M059J (cell line): Measurements from ENCODE around the gene PGM2L1. TPM values are rescaled to one million over a fixed set of nuclear protein-coding genes. Genes with fewer than 3 reads are reported as not detected.
"Not testable (repeated sequence)": the region's sequence is repeated elsewhere in the genome, so short reads cannot be mapped to it uniquely, and the experiment has no call there.

Source experiments
- DNase-seq: peaks from one replicate; pipeline ENCODE4 v3.0.0-alpha.2; 2012; ENCODE audit warnings: low read depth
- total RNA-seq: library from RNA; depleted of rRNA; stranded (reverse); fragments of >200 nt; shearing (Covaris generic); gene quantifications from 2 replicates; pipeline ENCODE4 v1.2.3, GENCODE V29; 2014

The PGM2L1 gene
- total RNA-seq, 1 experiment from 2014 or later = 11.9 TPM

DNA sequence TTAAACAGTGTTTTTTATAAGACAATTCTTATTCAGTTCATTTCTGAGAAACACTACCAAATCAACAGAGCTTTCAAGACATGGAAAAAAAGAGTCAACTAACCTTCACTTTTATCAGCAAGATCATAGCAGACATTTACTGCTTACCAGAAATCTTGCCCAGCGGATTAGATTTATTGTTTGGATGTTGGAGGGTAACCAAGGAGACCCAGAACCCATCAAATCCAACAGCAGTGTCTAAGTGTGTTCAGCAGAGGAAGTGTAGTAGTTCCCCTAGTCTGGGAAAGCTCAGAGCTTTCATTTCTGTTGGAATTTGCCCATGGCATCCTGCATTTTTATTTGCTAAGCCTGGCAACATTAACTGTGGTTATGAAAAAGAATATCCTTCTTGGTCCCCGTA, 2.4 kb upstream of the PGM2L1 start:
- DNase-seq = peak; percentile 74

- DNase-seq = peak; percentile 78
Measured at GRCh38 chr11:74397501-74398243, 561 bp downstream of the PGM2L1 start.

DNA sequence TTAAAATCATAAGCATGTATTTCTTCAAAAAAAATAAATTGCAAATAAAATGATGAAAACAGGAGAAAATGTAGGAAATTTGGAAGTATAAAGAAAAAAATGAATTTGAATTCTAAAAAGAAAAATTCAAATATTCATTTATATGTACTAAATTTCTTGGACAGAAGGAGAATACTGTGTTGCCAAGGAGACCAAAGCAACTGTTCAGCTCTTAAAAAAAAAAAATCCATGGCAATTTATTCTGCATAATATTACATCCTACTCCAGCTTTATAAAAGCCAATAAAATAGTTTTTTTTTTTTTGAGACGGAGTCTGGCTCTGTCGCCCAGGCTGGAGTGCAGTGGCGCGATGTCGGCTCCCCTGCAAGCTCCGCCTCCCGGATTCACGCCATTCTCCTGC, 6.0 kb downstream of the PGM2L1 start:
- no peak for DNase-seq

DNA sequence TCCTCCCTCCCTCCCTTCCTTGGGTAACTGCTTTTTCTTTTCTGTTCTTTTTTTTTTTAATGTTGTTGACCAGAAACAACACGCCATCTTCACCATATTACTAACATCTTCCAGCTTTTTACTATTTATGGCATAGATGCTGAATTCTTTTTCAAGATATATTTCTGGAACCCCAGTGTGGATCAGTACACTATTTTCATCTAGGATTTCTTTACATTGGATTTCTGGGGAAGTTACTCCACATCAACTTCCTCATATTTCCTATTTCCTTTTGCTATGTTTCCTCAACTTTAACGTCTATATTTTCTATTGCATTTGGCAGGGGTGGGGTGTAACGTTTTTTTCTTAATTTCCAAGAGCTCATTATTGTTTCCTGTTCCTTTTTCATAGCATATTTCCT, 7.0 kb downstream of the PGM2L1 start:
- no peak for DNase-seq

- no peak for DNase-seq
Measured at GRCh38 chr11:74390697-74391096, 7.5 kb downstream of the PGM2L1 start.

DNA sequence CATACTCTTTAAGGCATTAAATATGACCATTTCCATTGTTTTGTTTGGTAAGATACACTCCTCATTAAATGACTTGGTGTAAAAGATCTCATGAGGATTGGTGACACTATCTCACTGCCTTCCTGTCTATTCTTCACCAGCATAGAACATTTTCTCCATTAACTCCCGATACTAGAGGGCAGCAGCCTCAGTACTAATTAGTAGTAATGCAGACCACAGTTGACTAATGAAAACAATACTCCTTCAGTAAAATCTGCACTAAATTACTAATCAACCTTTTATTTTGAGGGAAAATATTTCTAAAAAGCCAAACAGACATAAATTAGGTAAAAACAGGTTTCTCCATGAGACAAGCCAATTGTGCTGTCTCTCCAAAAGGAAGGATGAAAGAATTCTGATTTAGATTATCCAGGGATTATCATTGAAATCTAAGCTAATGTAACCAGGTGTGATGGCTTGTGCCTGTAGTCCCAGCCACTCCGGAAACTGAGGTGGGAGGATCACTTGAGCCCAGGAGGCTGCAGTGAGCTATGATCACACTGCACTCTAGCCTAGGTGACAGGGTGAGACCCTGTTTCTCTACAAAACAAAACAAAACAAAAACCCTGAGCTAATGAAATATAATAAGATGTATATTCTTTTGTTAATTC, 9.4 kb downstream of the PGM2L1 start:
- peak; percentile 74 for DNase-seq

DNA sequence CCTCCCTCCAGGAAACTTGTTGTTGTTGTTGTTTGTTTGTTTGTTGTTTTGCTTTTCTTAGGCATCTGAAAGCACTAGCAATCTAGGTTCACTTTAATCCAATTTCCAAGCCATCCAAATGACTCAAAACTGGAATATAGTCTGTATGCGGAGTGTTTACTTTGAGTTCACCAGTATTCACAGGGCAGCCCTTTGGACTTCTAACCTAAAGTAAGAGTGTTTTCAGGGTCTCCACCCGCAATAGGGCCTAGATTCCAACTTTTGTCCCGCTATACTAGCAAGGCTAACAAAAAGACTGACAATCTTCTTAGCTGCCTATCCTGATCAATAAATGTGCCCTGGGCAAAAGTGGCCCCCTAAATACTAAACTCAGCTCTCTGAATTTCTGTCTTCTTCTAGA, 13.6 kb downstream of the PGM2L1 start:
- no peak for DNase-seq

- DNase-seq = peak; percentile 67
Measured at GRCh38 chr11:74380746-74381439, 17.3 kb downstream of the PGM2L1 start.

DNA sequence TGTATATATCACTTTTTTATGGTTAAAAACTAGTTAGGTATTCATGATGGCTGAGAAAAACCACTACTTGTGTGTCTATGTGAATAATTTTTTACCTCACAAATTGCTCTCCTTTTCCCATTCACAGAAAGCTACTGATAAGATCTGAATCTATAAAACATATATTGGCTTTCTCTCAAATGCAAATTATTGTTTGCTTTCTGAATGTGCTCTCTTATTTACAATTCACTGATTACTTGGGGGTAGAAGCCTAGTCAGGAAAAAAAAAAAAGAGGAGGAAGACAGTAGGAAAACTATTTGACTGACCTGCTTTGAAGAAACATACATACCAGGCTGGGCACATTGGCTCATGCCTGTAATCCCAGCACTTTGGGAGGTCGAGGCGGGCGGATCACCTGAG, 20.5 kb downstream of the PGM2L1 start:
- no peak for DNase-seq

GRCh38 chr11:74373382-74373781, 24.9 kb downstream of the PGM2L1 start:
- no peak for DNase-seq

- peak; percentile 94 for DNase-seq
Measured at GRCh38 chr11:74371269-74372052, 26.8 kb downstream of the PGM2L1 start.

- no peak for DNase-seq
Measured at GRCh38 chr11:74370123-74370522, 28.1 kb downstream of the PGM2L1 start.

GRCh38 chr11:74367881-74368280, 30.4 kb downstream of the PGM2L1 start:
- DNase-seq = no peak

- peak; percentile 77 for DNase-seq
Measured at GRCh38 chr11:74366576-74366975, 31.7 kb downstream of the PGM2L1 start.

- not testable (repeated sequence) for DNase-seq
Measured at GRCh38 chr11:74365805-74366204, 32.4 kb downstream of the PGM2L1 start.

DNA sequence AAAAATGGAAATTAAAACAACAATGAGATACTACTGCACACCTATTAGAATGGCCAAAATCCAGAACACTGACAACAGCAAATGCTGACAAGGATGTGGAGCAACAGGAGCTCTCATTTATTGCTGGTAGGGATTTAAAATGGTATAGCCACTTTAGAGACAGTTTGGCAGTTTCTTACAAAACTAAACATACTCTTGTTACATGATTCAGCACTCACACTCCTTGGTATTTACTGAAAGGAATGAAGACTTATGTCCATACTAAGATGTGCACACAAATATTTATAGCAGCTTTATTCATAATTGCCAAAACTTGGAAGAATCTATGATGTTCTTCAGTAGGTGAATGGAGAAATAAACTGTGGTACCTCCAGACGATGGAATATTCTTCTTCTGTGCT, 40.8 kb downstream of the PGM2L1 start:
- no peak for DNase-seq

- no peak for DNase-seq
Measured at GRCh38 chr11:74355626-74356025, 42.6 kb downstream of the PGM2L1 start.

DNA sequence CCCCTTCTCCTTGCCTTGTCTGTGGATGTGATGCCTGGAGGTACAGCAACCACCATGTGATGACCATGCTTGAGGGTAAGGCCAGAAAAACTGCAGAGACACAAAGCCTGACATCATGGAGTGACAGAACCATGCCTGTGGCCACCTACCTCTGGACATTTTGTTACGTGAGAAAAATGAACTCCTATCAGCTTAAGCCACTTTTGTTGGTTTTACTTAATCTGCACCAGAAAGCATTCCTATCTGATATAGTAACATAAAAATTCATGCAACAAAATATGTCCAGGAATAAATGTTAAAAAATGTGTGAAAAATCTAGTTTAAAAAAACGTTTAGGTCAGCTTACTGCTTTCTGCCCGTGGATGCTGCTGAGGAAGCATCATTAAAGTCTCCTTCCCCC, 44.2 kb downstream of the PGM2L1 start:
- no peak for DNase-seq

DNA sequence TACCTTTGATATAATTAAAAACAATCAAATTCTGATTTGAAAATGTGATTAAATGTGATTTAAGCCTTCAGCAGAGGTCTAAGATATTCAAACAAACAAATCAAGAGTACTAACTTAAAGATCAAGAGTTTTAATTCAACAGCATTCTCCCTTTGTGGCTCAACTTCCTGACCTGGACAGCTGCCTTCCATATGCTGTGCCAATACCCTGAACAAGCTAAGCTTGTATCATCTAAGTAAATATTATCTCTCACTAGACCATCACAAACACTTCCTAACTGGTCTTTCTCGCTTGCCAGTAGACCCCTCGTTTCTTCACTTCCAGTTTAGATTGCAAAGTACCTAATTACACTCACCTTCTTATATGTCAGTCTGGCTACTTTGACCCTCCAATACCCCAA, 50.9 kb downstream of the PGM2L1 start:
- no peak for DNase-seq

- no peak for DNase-seq
Measured at GRCh38 chr11:74345420-74345819, 52.8 kb downstream of the PGM2L1 start.

DNA sequence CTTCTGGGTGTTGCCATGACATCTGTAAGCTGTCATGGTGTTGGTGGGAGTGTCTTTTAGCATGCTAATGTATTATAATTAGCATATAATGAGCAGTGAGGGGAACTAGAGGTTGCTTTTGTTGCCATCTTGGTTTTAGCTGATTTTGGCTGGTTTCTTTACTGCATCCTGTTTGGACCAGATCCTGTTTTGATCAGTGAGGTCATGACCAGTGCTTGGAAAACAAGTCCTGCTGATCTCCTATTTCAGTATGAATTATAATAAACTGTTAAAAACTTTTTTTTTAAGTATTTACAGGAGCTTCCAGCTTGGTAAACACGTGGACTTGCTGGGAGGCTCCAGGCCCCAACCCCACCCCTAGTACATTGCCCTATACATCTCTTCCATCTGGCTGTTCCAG, 56.3 kb downstream of the PGM2L1 start:
- no peak for DNase-seq

DNA sequence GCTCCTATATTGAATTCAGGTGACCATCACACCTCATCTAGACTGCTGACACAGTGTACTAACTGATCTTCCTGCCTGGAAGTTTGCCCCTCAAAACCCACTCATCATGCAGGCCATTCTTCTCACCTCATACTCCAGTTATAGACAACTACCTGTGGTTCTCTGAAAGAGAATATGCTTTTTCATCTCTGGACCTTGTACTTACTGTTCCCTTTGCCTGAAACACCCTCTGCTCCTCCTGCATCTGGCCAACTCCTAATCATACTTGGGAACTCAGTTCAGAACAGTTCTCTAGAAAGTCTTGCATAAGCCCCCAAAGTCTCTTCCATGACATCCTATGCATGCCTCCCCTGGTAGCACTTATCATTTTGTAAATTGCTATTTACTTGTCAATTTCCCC, 58.6 kb downstream of the PGM2L1 start:
- no peak for DNase-seq
